GM18519 (cell line): ENCODE results near the gene PTPRD.

ENCODE experiments used
- ATAC-seq: cut with Tn5 transposase; IDR thresholded peaks from one replicate; pipeline ENCODE4 v1.9.1; 2021; ENCODE audit warnings: mild to moderate bottlenecking, moderate library complexity; ENCODE audit not compliant: unreplicated experiment, low FRiP score

PTPRD gene

GRCh38 chr9:9674461-9674860 is 938.3 kb downstream of the PTPRD start:
- no peak for ATAC-seq

- no peak for ATAC-seq
Observed at GRCh38 chr9:9670454-9670853, 942.3 kb downstream of the PTPRD start.

- ATAC-seq, result no peak
Observed at GRCh38 chr9:9645006-9645405, 967.8 kb downstream of the PTPRD start.

- peak; percentile 73 for ATAC-seq
Observed at GRCh38 chr9:9631284-9631683, 981.5 kb downstream of the PTPRD start.

- no peak for ATAC-seq
Observed at GRCh38 chr9:9625248-9625647, 987.6 kb downstream of the PTPRD start.

- no peak for ATAC-seq
Observed at GRCh38 chr9:9623506-9623905, 989.3 kb downstream of the PTPRD start.

- ATAC-seq, result no peak
Observed at GRCh38 chr9:9621355-9621940, 991.4 kb downstream of the PTPRD start.

GRCh38 chr9:9620736-9621135 is 992.1 kb downstream of the PTPRD start:
- ATAC-seq, result no peak

- ATAC-seq, result no peak
Observed at GRCh38 chr9:9615086-9615485, 997.7 kb downstream of the PTPRD start.

GRCh38 chr9:9614607-9615006 is 998.2 kb downstream of the PTPRD start:
- no peak for ATAC-seq

- no peak for ATAC-seq
Observed at GRCh38 chr9:9612755-9613154, 1000.0 kb downstream of the PTPRD start.

GRCh38 chr9:9612270-9612669 is 1000.5 kb downstream of the PTPRD start:
- ATAC-seq, result no peak

- no peak for ATAC-seq
Observed at GRCh38 chr9:9605681-9606080, 1007.1 kb downstream of the PTPRD start.

- no peak for ATAC-seq
Observed at GRCh38 chr9:9603345-9603744, 1009.5 kb downstream of the PTPRD start.

GRCh38 chr9:9598723-9599122 is 1014.1 kb downstream of the PTPRD start:
- ATAC-seq, result no peak

- ATAC-seq, result no peak
Observed at GRCh38 chr9:9592104-9592503, 1020.7 kb downstream of the PTPRD start.

GRCh38 chr9:9585920-9586319 is 1026.9 kb downstream of the PTPRD start:
- ATAC-seq, result no peak

GRCh38 chr9:9574080-9574479 is 1038.7 kb downstream of the PTPRD start:
- no peak for ATAC-seq

- no peak for ATAC-seq
Observed at GRCh38 chr9:9565700-9566099, 1047.1 kb downstream of the PTPRD start.

GRCh38 chr9:9563817-9564216 is 1049.0 kb downstream of the PTPRD start:
- no peak for ATAC-seq

- no peak for ATAC-seq
Observed at GRCh38 chr9:9560382-9561035, 1052.3 kb downstream of the PTPRD start.

- ATAC-seq, result no peak
Observed at GRCh38 chr9:9558907-9559306, 1053.9 kb downstream of the PTPRD start.
